ENCODE data around the gene STIP1.
"Not testable (repeated sequence)": the region's sequence is repeated elsewhere in the genome, so short reads cannot be mapped to it uniquely, and the experiment has no call there.

The STIP1 gene

GRCh38 chr11:64161037-64161436, 24.9 kb upstream of the STIP1 start:
- DNase-seq = no peak

- not testable (repeated sequence) for DNase-seq
Observed at GRCh38 chr11:64162769-64163168, 23.2 kb upstream of the STIP1 start.

DNA sequence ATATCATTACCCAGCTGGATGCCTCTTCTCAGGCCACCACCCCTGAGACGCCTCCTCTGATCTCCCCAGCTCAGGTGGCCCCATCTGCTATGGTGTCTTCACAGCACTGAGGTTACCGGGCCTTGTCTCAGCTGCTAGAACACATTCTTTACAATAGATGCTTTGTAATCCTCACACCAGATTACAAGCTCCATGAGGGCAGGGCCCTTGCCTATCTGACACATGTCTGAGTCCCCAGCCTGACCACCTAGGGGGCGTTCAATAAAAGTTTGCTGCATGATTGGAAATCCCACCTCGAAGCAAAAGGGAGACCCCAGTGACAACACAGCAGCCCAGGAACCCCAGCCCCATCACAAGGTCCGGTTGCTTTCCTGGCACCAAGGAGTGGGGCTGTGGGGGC, 22.0 kb upstream of the STIP1 start:
- no peak for DNase-seq

DNA sequence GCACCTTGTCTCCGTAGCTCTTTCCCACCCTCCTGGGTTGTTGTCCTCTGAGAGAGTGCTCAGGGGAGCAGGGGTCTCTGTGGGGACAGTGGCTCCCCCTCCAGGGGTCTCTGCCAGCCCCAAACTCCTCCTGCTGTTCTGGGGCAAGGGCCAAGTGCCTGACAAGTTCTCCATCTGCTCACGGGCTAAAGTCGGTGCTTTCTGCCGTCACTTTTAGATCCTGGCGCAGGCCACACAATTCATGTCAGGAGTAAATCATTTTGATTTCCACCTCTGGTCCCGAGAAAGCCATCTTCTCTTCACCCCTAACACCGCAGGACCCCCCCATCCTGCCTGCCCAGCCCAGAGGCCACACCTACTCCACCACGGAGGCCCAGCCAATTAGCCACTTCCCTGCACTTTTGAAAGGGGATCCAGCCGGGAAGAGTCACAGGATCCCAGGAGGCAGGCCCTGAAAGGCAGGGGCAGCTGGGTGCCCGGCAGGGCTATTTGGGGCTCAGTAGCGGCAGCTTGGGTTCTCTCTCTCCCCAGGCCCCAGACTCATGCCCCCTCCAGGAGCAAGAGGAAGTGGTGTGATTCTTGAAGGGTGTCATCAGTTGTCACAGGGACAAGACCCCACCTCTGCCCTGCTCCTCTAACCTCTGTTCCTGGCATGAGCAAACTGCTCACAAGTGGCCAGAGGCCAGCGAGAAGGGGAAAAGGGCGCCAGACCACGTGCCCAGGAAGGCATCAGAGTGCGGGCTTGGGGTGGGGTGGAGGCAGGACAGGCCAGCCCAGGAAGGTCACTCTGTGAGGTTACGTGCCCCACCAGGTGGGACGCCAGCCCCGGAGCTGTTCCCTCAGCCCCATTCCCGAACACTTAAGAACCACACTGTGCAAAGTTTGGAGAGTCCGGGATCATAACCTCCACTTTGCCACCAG, 21.3 kb upstream of the STIP1 start:
- DNase-seq = no peak

GRCh38 chr11:64165481-64165841, 20.5 kb upstream of the STIP1 start:
- no peak for DNase-seq

GRCh38 chr11:64165842-64166635, 19.9 kb upstream of the STIP1 start, which contains the start of gene MACROD1:
TSS of gene MACROD1 (minus strand) at chr11:64166113. CDS start at chr11:64165994, 119 bp downstream.
- peak; percentile 91 for DNase-seq

- no peak for DNase-seq
Observed at GRCh38 chr11:64170419-64170818, 15.6 kb upstream of the STIP1 start.

DNA sequence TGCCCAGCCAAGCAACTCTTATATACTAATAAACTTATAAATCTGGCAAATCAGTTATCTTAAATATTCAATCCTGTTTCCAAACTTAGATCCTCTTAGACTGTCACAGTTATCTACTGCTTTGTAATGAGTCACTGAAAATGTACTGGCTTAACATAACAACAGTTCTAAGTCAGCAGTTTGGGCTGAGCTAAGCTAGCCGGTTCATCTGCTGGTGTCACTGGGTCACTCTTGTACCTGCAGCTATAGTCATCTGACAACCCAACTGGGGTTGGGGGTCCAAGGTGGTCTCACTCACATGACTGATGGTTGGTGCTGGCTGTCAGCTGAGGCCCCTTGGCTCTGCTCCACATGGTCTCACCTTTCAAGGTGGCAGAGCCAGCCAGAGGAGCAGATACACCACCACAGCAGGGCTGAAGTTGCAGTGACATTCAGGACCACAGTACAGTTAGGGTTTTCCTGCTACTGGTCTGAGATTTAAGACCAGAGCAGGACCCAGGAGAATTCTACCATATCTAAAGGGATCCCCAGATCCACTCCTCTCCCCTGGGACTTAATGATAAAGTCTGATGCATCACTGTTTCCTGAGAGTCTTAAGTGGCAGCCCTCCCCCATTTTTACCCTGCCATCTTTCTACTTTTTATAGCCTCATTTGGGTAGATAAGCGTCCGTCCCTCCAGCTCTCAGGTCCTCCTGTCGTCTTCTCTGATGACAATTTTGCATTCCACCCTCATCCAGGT, 12.2 kb upstream of the STIP1 start:
- DNase-seq = no peak

DNA sequence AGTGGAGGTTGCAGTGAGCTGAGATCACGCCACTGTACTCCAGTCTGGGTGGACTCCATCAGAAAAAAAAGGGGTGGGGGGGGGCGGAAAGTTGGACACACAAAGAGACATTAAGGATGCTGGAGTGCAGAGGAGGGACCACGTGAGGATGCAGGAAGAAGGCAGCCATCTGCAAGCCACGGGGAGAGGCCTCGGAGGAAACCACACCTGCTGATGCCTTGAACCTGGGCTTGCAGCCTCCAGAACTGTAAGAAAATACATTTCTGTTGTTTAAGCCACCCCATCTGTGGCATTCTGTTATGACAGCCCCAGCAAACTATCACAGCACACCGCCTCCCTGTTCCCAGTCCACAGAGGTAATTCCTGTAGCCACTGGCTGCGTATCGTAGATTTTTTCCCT, 9.2 kb upstream of the STIP1 start:
- no peak for DNase-seq

GRCh38 chr11:64178203-64178602, 7.8 kb upstream of the STIP1 start:
- DNase-seq = no peak

DNA sequence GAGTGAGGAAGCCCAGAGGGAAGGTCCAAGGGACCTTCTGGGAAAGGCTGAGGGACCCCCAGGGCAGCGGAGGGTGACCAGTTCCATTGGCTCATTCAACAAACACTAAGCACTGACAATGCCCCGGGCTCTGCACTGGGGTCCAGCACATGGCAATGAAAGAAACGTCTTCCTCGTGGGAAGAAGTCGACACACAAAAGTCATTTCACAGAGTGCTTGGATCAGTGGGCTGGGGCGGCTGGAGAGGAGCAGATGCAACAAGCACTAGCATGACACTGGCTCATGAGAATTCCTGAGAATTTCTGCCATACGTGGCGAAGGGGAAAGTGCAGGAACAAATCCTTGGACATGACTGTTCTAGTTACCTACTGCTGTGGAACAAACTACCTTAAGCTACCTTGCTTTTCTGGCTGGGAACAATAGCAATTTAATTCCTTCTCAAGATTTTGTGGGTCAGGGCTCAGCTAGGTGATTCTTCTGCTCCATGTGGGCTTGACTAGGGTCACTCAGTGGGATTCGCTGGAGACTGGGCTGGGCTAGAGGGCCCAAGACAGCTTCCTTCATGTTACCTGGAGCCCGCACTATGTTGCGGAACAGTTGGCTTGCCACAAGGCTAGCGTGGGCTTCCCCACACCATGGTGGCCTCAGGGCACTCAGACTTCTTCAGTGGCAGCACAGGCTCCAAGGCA, 6.9 kb upstream of the STIP1 start:
- no peak for DNase-seq

GRCh38 chr11:64180891-64181290, 5.1 kb upstream of the STIP1 start:
- DNase-seq = no peak

GRCh38 chr11:64181506-64182411, 4.2 kb upstream of the STIP1 start:
- peak; percentile 84 for DNase-seq

DNA sequence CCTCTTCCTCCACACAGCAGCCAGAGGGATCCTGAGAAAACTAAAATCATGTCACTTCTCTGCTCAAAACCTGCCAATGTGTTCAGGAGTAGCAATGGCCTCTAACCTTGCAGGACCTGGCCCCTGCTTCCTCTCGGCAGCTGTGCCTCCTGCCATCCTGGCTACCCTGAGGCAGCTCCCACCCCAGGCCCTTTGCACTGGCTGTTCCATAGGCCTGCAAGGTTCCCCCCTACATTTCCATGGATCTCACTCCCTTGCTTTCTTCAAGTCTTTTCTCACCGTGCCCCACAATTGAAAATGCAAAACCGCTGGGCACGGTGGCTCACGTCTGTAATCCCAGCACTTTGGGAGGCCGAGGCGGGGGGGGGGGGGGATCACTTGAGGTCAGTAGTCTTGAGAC, 2.1 kb upstream of the STIP1 start:
- DNase-seq = no peak

DNA sequence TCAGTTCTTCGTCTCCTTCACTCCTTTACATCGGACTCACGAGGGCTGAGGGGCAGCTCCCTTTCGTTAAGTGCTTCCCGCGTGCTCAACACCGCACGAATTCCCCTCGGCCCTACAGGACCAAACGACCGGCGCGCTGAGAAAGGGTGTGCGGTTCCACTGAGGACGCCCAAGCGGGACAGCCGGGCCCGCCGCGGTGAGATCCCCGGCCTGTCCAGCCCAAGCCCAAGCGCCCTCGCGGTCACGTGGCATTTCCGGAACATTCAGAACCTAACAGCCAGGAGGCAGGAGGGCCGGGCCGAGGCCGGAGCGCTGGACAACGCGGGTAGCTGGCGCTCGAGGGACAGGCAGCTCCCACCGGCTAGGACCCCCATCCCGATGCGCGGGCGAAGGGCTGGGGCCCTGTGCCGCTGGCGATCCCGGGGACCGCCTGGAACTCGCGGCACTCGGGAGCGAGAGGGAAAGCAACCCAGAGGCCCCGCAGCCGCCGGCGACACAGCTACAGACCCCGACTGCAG, 737 bp upstream of the STIP1 start:
- DNase-seq = no peak

DNA sequence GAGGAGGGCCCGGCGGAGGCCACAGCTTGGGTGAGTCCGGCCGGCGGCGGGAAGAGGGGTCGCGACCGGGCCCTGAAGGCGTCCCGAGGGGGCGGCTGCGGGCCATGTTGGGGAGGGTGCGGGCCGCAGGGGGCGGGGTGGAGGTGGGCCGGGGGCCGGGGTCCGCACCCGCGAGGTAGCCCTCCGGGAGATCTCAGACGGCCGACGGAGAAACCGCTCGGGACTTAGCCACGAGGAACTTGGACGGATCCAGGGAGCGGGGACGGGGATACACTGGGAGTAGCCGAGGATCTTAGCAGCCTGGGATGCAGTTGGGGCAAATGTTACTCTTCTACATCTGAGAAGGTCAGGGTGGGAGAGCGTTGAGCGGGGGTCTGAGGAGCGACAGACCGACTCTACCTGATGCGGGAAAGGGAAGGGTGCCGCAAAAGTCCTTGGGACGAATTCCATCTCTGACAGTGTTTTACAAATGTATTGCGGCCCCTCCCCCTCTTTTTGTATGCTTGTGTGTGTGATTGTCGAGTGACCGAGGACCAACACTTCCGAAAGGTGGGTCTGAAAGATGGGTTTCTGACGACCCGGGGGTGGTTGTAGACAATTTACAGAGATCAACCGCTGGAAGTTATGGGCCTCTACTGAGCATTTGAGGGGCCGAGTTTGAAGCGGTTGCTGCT, 658 bp downstream of the STIP1 start:
- DNase-seq = peak; percentile 9

DNA sequence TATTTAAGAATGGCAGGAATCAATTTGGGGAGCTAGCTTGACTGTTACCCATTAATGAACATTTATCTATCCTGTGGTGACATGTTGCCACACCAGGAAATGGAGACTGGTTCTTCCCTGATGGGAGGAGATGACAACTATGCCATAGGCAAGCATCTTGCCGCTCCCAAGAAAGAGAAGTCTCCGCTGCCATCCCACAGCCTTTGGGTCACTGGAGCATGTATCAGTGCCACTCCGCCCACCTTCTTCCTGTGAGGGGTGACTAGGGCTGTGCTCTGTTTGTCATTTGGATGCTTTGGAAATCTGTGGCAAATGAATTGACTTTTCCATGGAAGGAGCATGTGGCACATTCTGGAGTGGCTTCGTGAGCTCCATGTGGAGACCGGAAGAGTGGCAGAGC, 6.5 kb downstream of the STIP1 start:
- no peak for DNase-seq

- no peak for DNase-seq
Observed at GRCh38 chr11:64196626-64197025, 10.7 kb downstream of the STIP1 start.

DNA sequence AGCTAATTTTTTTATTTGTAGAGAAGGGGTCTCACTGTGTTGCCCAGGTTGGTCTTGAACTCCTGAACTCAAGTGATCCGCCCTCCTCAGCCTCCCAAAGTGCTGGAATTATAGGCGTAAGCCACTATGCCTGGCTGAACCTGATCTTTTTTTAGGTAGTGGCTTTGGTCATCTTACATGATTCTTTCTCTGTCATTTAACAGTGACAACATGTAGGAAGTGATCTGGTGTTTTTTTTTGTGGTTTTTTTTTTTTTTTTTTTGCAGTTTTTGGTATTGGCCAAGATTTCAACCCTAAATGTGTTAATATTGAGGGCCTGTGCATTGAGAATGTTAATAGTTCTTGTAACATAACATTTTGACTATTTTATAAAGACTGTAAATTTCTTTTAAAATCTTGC, 12.5 kb downstream of the STIP1 start:
- no peak for DNase-seq

- DNase-seq = no peak
Observed at GRCh38 chr11:64201543-64201942, 15.6 kb downstream of the STIP1 start.

- DNase-seq = no peak
Observed at GRCh38 chr11:64202992-64203391, 17.0 kb downstream of the STIP1 start.
